Thymus (tissue), 11 donors: ENCODE measurements around the gene TTC33. TPM values are rescaled to one million over a fixed set of nuclear protein-coding genes. Genes with fewer than 3 reads are reported as not detected.

Experiments used
- DNase-seq, 9 donors: peaks; one replicate each; pipeline ENCODE4 v3.0.0-alpha.2; 2013; ENCODE audit warnings: low spot score in 9 of 9, low read depth in 6 of 9, missing footprints in 1 of 9
- H3K27ac ChIP-seq, 2 donors: one replicate each; pipeline ENCODE4 v1.5.1; 2013; ENCODE audit warnings: control low read depth in 1 of 2, low read depth in 1 of 2, low read length in 1 of 2, mild to moderate bottlenecking in 1 of 2, moderate library complexity in 1 of 2
- H3K27me3 ChIP-seq, 2 donors: one replicate each; pipeline ENCODE4 v1.5.1; 2013; ENCODE audit warnings: low read length in 1 of 2; ENCODE audit not compliant: control insufficient read depth in 2 of 2, insufficient read depth in 1 of 2
- H3K36me3 ChIP-seq, 2 donors: one replicate each; pipeline ENCODE4 v1.5.1; 2013; ENCODE audit warnings: low read length in 1 of 2, mild to moderate bottlenecking in 1 of 2, moderate library complexity in 1 of 2; ENCODE audit not compliant: control insufficient read depth in 2 of 2, insufficient read depth in 2 of 2
- H3K4me1 ChIP-seq, 2 donors: one replicate each; pipeline ENCODE4 v1.5.1; 2013; ENCODE audit warnings: low read length in 2 of 2; ENCODE audit not compliant: control insufficient read depth in 2 of 2, insufficient read depth in 2 of 2
- H3K4me3 ChIP-seq, 2 donors: one replicate each; pipeline ENCODE4 v1.5.1; 2013; ENCODE audit warnings: low read length in 2 of 2, control low read depth in 1 of 2, mild to moderate bottlenecking in 1 of 2
- H3K9me3 ChIP-seq, 2 donors: one replicate each; pipeline ENCODE4 v1.5.1; 2013; ENCODE audit warnings: low read length in 1 of 2, mild to moderate bottlenecking in 1 of 2; ENCODE audit not compliant: control insufficient read depth in 2 of 2, insufficient read depth in 1 of 2
- WGBS: extraction: QIAGEN DNeasy Blood & Tissue Kit; methylation state at CpG from one replicate; pipeline ENCODE4 v1.1.7; 2013; 5-methylcytosine and 5-hydroxymethylcytosine counted together
- polyA plus RNA-seq: library from polyadenylated mRNA; stranded (reverse); fragments of 200-250 nt; gene quantifications from one replicate; pipeline ENCODE4 v1.2.3, GENCODE V29; 2013
- total RNA-seq: library from RNA; stranded (reverse); fragments of 120-200 nt; gene quantifications from one replicate; pipeline ENCODE4 v1.2.4, GENCODE V29; 2013
- donor health status: healthy.

The TTC33 gene
- total and polyA plus RNA-seq, 2 donors, result 13.4 to 34.5 TPM

DNA sequence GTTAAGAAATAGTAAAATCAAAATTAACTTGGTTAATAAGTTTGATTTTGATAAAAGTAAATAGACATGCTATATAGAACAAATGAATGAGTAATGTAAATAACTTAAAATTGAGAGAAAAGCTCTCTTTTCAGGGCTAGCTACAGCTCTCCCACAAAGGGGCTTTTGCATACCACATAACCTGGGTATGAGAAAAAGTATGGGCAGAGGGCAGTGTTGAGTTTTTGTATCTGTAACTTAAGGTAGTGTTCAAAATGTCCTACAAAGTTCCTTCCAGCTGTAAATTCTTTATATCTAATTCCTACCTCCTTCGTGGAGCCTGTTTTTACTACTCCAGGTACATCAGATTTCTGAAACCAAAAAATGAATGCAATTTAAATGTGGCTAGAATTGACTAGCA is 18.9 kb upstream of the TTC33 start:
- peaks cover 4 to 30% of the 10 kb centered on the region in 2 donors for H3K36me3 ChIP-seq
- no peaks in the 10 kb centered on the region for H3K4me1 ChIP-seq
- H3K4me3 ChIP-seq, result no peak overlapping the region
- 96% methylated on average over 1 of the region's 1 CpG for WGBS
- DNase-seq, result no peak
- H3K27ac ChIP-seq, result no peak overlapping the region
- no peaks in the 10 kb centered on the region for H3K27me3 ChIP-seq
- no peaks in the 10 kb centered on the region for H3K9me3 ChIP-seq

DNA sequence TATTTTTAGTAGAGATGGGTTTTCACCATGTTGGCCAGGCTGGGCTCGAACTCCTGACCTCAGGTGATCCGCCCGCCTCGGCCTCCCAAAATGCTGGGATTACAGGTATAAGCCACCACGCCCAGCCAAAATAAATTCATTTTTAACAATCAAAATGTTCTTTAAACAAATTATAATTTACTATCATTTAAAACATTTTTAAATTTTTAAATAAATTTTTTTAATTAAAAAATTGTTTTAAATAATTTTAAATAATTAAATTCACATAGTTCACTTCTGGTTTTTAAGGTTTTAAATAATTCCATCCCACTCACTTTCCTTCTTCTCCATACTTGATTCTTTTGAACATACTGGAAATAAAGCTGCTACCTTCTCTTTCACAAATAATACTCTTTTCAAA is 15.0 kb upstream of the TTC33 start:
- no peak for DNase-seq
- Histone ChIP-seq H3K4me1 (no peaks in the 10 kb centered on the region), H3K27me3 (no peaks in the 10 kb centered on the region), H3K4me3 (no peak overlapping the region), H3K27ac (no peak overlapping the region), H3K36me3 (peaks cover 7 to 29% of the 10 kb centered on the region in 2 donors), H3K9me3 (no peaks in the 10 kb centered on the region)
- WGBS, result 99% methylated on average over 5 of the region's 5 CpGs

DNA sequence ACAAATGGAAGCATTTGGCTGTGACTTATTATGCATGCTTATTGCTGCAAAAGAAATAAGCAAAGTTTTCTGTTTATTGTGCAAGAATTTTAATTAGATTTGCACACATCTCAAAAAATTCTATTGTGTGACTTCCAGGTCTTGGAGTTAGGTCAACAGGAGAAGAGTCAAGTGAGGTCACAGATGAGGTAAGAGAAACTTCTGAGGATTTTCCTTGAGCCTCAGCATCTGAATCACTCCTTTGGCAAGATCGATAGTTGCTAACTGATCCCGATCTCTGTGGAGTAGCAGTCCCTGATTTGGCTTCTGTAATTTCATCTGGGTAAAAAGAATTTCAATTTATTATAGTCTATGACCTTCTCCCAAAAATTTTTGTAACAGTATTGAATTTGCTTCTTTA is 6.9 kb upstream of the TTC33 start:
- Histone ChIP-seq H3K27me3 (no peaks in the 10 kb centered on the region), H3K4me3 (no peak overlapping the region), H3K27ac (no peak overlapping the region), H3K4me1 (no peaks in the 10 kb centered on the region), H3K36me3 (peaks cover 6 to 33% of the 10 kb centered on the region in 2 donors), H3K9me3 (no peaks in the 10 kb centered on the region)
- 96% methylated on average over 2 of the region's 2 CpGs for WGBS
- DNase-seq, result no peak

DNA sequence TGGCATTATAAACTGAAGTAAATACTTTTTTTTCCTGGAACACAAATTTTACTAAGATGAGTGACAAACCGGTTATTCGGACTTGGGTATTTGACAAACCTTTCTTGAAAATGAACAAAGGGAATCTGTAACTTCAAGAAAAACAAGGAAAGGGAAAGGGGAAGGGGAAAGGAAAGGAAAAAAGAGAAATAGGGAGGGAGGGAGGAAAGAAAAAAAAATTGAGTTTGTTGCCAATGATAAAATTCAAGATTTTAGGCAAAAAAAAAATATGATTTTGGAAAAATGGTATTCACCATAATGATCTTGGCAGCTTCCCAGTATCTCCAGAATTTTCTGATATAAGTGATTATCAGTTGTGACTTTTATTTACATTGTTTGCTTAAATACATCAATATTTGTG is 1.6 kb upstream of the TTC33 start:
- 98% methylated on average over 2 of the region's 2 CpGs for WGBS
- Histone ChIP-seq H3K36me3 (peaks cover 0 to 2% of the 10 kb centered on the region in 2 donors), H3K4me1 (peaks cover 3 to 10% of the 10 kb centered on the region in 2 donors), H3K27ac (no peak overlapping the region), H3K27me3 (no peaks in the 10 kb centered on the region), H3K4me3 (no peak overlapping the region), H3K9me3 (no peaks in the 10 kb centered on the region)
- DNase-seq, result no peak

DNA sequence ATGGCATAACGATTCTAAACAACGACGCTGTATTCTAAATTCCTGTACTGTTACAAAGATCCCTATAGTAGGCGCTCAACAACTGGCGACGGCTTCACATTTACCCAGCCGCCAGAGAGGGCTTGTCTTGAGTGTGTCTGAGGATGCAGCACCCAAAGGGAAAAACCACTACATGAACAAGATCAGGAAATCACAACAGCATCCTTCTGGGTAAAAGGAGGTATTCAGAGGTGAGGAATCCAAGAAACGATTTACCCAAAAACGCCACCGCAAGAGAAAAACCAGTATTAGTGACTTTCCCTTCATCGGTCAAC is 711 bp downstream of the TTC33 start:
- WGBS, result under 1% methylated on average over 11 of the region's 11 CpGs
- Histone ChIP-seq H3K27ac (peak overlapping the region; percentile 93 to 95), H3K27me3 (no peaks in the 10 kb centered on the region), H3K4me1 (peaks cover 3 to 10% of the 10 kb centered on the region in 2 donors), H3K36me3 (no peaks in the 10 kb centered on the region), H3K9me3 (no peaks in the 10 kb centered on the region), H3K4me3 (peak overlapping the region; percentile 88 to 90)
- DNase-seq, result peak in 8 of 9 donors; percentile 46 to 89 (median 66)

DNA sequence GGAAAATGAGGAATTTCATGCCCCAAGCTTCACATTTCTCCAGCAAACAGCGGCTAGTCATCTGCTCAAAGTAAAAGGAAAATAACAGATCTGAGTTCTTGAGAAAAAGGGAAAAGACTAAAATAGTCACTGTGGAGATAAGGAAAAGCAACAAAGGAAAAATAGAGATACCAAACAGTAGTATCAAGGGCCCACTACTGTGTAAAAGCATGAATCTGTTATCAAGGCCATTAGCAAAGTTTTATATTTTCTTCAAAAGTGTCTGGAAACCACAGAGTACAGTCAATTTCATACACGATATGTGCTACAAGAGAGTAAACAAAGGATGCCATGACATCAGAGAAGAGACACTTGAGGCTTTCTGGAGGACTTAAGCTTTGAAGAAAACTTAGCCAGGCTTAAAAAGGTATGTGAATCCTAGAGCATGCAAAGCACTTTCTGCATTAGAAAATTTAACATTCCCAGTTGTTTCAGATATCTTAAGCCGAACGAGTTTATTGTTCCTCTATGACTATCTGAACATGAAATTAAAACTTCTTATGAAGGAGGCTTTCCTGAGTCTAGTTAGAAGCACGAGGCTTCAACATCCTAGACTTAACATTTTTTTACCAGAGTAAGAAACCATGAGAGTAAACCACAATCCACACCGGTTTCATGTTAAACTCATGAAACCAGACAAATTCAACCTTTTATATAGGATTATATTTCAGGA is 1.2 kb downstream of the TTC33 start:
- Histone ChIP-seq H3K4me3 (peak overlapping the region; percentile 88 to 90), H3K27me3 (no peaks in the 10 kb centered on the region), H3K27ac (peak overlapping the region; percentile 93 to 95), H3K36me3 (no peaks in the 10 kb centered on the region), H3K9me3 (no peaks in the 10 kb centered on the region), H3K4me1 (peaks cover 3 to 10% of the 10 kb centered on the region in 2 donors)
- DNase-seq, result peak; percentile 9 to 83 (median 47)
- WGBS, result 18% methylated on average over 6 of the region's 6 CpGs

DNA sequence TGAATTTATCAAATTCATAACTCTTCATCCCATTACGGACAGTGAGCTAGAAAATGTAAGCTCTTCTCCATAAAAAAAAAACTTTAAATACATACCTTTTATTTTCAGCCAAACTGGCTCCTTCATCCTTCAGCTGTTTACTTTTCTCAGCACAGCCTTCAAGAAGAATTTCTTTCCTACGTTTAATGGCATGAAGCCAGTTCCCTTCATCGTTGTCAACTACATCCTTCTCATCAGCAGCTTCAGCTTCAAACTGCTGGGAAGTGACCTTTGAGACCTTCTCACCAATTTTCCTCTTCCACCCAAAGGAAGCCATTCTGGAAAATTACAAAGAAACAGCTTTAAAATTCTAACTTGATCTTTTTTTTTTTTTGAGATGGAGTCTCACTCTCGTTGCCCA is 9.1 kb downstream of the TTC33 start:
- Histone ChIP-seq H3K4me1 (no peaks in the 10 kb centered on the region), H3K36me3 (peaks cover 0 to under 1% of the 10 kb centered on the region in 2 donors), H3K27ac (no peak overlapping the region), H3K4me3 (no peak overlapping the region), H3K27me3 (no peaks in the 10 kb centered on the region), H3K9me3 (no peaks in the 10 kb centered on the region)
- 77% methylated on average over 4 of the region's 4 CpGs for WGBS
- no peak for DNase-seq

DNA sequence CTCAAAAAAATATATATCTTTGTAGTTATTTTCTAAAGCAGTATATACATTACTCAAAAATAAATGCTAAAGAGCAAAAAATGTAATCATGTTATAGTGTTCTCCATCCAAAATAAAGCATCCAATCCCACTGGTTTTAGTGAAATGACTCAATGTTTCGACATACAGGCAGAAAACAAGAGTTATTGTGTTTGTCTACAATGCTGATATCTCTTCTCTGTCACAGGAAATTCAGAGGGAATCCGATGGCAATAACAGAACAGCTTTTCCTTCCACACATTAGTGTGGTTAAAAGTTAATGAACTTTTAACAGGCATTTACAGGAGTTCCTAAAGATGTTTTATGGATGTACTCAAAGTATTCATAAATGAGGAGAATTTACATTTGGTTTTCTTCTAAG is 12.0 kb downstream of the TTC33 start:
- WGBS, result 93% methylated on average over 2 of the region's 2 CpGs
- no peaks in the 10 kb centered on the region for H3K9me3 ChIP-seq

DNA sequence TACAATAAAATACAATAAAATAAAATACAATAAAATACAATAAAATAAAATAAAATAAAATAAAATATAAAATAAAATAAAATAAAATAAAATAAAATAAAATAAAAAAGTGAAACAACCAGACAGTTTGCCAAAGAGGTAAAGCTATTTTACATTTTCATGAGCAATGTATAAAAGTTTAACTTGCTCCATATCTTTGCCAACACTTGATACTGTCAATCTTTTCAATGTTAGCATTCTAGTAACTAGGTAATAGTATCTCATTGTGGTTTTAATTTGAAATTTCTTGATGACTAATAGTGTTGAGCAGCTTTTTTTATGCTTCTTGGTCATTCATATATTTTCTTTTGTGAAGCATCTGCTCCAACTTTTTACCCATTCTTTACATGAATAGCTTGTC is 17.3 kb downstream of the TTC33 start:
- Histone ChIP-seq H3K9me3 (no peaks in the 10 kb centered on the region), H3K27ac (no peak overlapping the region), H3K27me3 (no peaks in the 10 kb centered on the region), H3K4me1 (no peaks in the 10 kb centered on the region), H3K4me3 (no peak overlapping the region), H3K36me3 (peaks cover 11 to 12% of the 10 kb centered on the region in 2 donors)
- DNase-seq, result no peak

More for the DNA sequence above, 12.0 kb downstream of the TTC33 start:
- H3K36me3 ChIP-seq, result peaks cover 11 to 12% of the 10 kb centered on the region in 2 donors
- H3K27ac ChIP-seq, result no peak overlapping the region
- H3K4me1 ChIP-seq, result no peaks in the 10 kb centered on the region
- no peak for DNase-seq
- H3K27me3 ChIP-seq, result no peaks in the 10 kb centered on the region
- H3K4me3 ChIP-seq, result no peak overlapping the region
